NCI-H460 (cell line): ENCODE results near the gene CP. TPM values are rescaled to one million over a fixed set of nuclear protein-coding genes. Genes with fewer than 3 reads are reported as not detected.
A peak's percentile ranks its signal among the peaks of the same experiment; 100 is the strongest.

Experiments
- DNase-seq: peaks from one replicate; pipeline ENCODE4 v3.0.0-alpha.2; 2016; ENCODE audit warnings: low read depth; ENCODE audit errors: extremely low read depth
- total RNA-seq: library from RNA; depleted of rRNA; stranded (reverse); fragments of >200 nt; shearing (Covaris generic); gene quantifications from 2 replicates; pipeline ENCODE4 v1.2.3, GENCODE V29; 2014; rRNA removed

Gene CP
- total RNA-seq, 1 experiment from 2014 or later, result 6.2 TPM

- peak; percentile 76 for DNase-seq
Measured at GRCh38 chr3:149129326-149130205, 92.1 kb downstream of the CP start, which contains the start of gene HPS3. Gene HPS3 (plus strand): TSS chr3:149129638. CDS start chr3:149129724, 86 bp downstream.

- DNase-seq, result no peak
Measured at GRCh38 chr3:149128821-149129220, 92.8 kb downstream of the CP start.

- no peak for DNase-seq
Measured at GRCh38 chr3:149122721-149123578, 98.7 kb downstream of the CP start.

Other genes starting within 250 kb of the CP start
- gene GYG1, start 230.3 kb downstream of the CP start, total RNA-seq, result 27.7 and 28.7 TPM in 2 replicates
- gene HLTF, start 135.3 kb downstream of the CP start, total RNA-seq, result 50.0 and 50.8 TPM in 2 replicates
- gene HPS3, start 92.2 kb downstream of the CP start, total RNA-seq, result 17.5 and 17.6 TPM in 2 replicates
- gene TM4SF18, start 111.8 kb upstream of the CP start, total RNA-seq, result 12.5 and 14.4 TPM in 2 replicates
- 898 and 928 TPM in 2 replicates for gene TM4SF1, start 155.8 kb upstream of the CP start, total RNA-seq